ENCODE results near the gene CFAP100.

The CFAP100 gene

GRCh38 chr3:126356373-126357264, 38.1 kb upstream of the CFAP100 start:
- Histone ChIP-seq H3K27me3 (ENCODE audit: insufficient read depth, low read depth) (peaks cover 32% of the 10 kb centered on the region), H2AFZ (ENCODE audit: low read depth) (peak overlapping the region; percentile 54), H3K79me2 (ENCODE audit: insufficient read depth, low read depth) (no peaks in the 10 kb centered on the region), H3K9ac (peak overlapping the region; percentile 27; the same call in 1 of the 2 replicates), H3K4me1 (ENCODE audit: low read depth, poor library complexity, severe bottlenecking) (no peaks in the 10 kb centered on the region), H3K4me3 (IDR thresholded peaks at IDR 0.05; ENCODE audit: insufficient read depth, low read depth, low read length) (no peak overlapping the region), H4K20me1 (ENCODE audit: insufficient read depth) (no peaks in the 10 kb centered on the region), H3K4me2 (peak overlapping the region; percentile 66), H3K36me3 (ENCODE audit: insufficient read depth) (no peaks in the 10 kb centered on the region), H3K27ac (no peak overlapping the region)
- TF ChIP-seq CTCF (conservative IDR thresholded peaks at IDR 0.05; ENCODE audit: low read depth, low read length) = no peak

GRCh38 chr3:126357295-126358037, 37.2 kb upstream of the CFAP100 start, which contains the start of gene KLF15:
Gene KLF15, minus strand, starts transcription at chr3:126357408. Its CDS starts 4,486 bp downstream, at chr3:126352922.
- no peaks in the 10 kb centered on the region for H4K20me1 ChIP-seq (ENCODE audit: insufficient read depth)
- no peaks in the 10 kb centered on the region for H3K4me1 ChIP-seq (ENCODE audit: low read depth, poor library complexity, severe bottlenecking)
- peak within 1 kb of the TSS; percentile 27; the same call in 1 of the 2 replicates for H3K9ac ChIP-seq
- H3K27me3 ChIP-seq (ENCODE audit: insufficient read depth, low read depth) = peaks cover 32% of the 10 kb centered on the region
- H3K4me3 ChIP-seq (IDR thresholded peaks at IDR 0.05; ENCODE audit: insufficient read depth, low read depth, low read length) = no peak within 1 kb of the TSS
- no peak within 1 kb of the TSS for H3K27ac ChIP-seq
- H3K4me2 ChIP-seq = peak within 1 kb of the TSS; percentile 99
- H3K79me2 ChIP-seq (ENCODE audit: insufficient read depth, low read depth) = no peaks in the 10 kb centered on the region
- H3K36me3 ChIP-seq (ENCODE audit: insufficient read depth) = no peaks in the 10 kb centered on the region
- H2AFZ ChIP-seq (ENCODE audit: low read depth) = peak within 1 kb of the TSS; percentile 92
- TF ChIP-seq CTCF (conservative IDR thresholded peaks at IDR 0.05; ENCODE audit: low read depth, low read length) = no peak

GRCh38 chr3:126358038-126358815, 36.5 kb upstream of the CFAP100 start:
- H3K4me3 ChIP-seq (IDR thresholded peaks at IDR 0.05; ENCODE audit: insufficient read depth, low read depth, low read length) = no peak overlapping the region
- H3K4me2 ChIP-seq = peak overlapping the region; percentile 99; the same call in 1 of the 2 replicates
- H3K4me1 ChIP-seq (ENCODE audit: low read depth, poor library complexity, severe bottlenecking) = no peaks in the 10 kb centered on the region
- peak overlapping the region; percentile 92; the same call in 1 of the 2 replicates for H2AFZ ChIP-seq (ENCODE audit: low read depth)
- no peak for TF ChIP-seq CTCF (conservative IDR thresholded peaks at IDR 0.05; ENCODE audit: low read depth, low read length)
- no peaks in the 10 kb centered on the region for H3K79me2 ChIP-seq (ENCODE audit: insufficient read depth, low read depth)
- H4K20me1 ChIP-seq (ENCODE audit: insufficient read depth) = no peaks in the 10 kb centered on the region
- no peak overlapping the region for H3K9ac ChIP-seq
- H3K36me3 ChIP-seq (ENCODE audit: insufficient read depth) = no peaks in the 10 kb centered on the region
- H3K27me3 ChIP-seq (ENCODE audit: insufficient read depth, low read depth) = peaks cover 32% of the 10 kb centered on the region
- H3K27ac ChIP-seq = no peak overlapping the region

GRCh38 chr3:126358816-126359181, 35.9 kb upstream of the CFAP100 start:
- Histone ChIP-seq H3K4me2 (no peak overlapping the region), H3K36me3 (ENCODE audit: insufficient read depth) (no peaks in the 10 kb centered on the region), H3K4me3 (IDR thresholded peaks at IDR 0.05; ENCODE audit: insufficient read depth, low read depth, low read length) (no peak overlapping the region), H3K79me2 (ENCODE audit: insufficient read depth, low read depth) (no peaks in the 10 kb centered on the region), H4K20me1 (ENCODE audit: insufficient read depth) (no peaks in the 10 kb centered on the region), H3K4me1 (ENCODE audit: low read depth, poor library complexity, severe bottlenecking) (no peaks in the 10 kb centered on the region), H3K9ac (no peak overlapping the region), H3K27ac (no peak overlapping the region), H2AFZ (ENCODE audit: low read depth) (no peak overlapping the region), H3K27me3 (ENCODE audit: insufficient read depth, low read depth) (peaks cover 32% of the 10 kb centered on the region)
- TF ChIP-seq CTCF (conservative IDR thresholded peaks at IDR 0.05; ENCODE audit: low read depth, low read length) = no peak
